ENCODE measurements around the gene EIPR1.

- TF ChIP-seq KDM5A (IDR thresholded peaks at IDR 0.05; ENCODE audit: borderline replicate concordance, low read length), result no peak
- TF ChIP-seq HDAC2 (CRISPR knock-in tag; IDR thresholded peaks at IDR 0.05), result no peak
- no peak for TF ChIP-seq ZBTB20 (CRISPR knock-in tag; IDR thresholded peaks at IDR 0.05; ENCODE audit: borderline replicate concordance, low read depth)
- TF ChIP-seq SSRP1 (CRISPR knock-in tag; IDR thresholded peaks at IDR 0.05), result no peak
- no peak for TF ChIP-seq ZNF670 (CRISPR knock-in tag; IDR thresholded peaks at IDR 0.05; ENCODE audit: borderline replicate concordance)
Measured at GRCh38 chr2:3186766-3187165, 190.9 kb downstream of the EIPR1 start.

All from HepG2 (cell line).